ENCODE results near the gene RANBP1.

The RANBP1 gene

GRCh38 chr22:20154602-20155187 lies 38.8 kb downstream of the RANBP1 start:
- no peak for DNase-seq (ENCODE audit: extremely low read depth, low read depth)
- TF ChIP-seq, protein P1, sequence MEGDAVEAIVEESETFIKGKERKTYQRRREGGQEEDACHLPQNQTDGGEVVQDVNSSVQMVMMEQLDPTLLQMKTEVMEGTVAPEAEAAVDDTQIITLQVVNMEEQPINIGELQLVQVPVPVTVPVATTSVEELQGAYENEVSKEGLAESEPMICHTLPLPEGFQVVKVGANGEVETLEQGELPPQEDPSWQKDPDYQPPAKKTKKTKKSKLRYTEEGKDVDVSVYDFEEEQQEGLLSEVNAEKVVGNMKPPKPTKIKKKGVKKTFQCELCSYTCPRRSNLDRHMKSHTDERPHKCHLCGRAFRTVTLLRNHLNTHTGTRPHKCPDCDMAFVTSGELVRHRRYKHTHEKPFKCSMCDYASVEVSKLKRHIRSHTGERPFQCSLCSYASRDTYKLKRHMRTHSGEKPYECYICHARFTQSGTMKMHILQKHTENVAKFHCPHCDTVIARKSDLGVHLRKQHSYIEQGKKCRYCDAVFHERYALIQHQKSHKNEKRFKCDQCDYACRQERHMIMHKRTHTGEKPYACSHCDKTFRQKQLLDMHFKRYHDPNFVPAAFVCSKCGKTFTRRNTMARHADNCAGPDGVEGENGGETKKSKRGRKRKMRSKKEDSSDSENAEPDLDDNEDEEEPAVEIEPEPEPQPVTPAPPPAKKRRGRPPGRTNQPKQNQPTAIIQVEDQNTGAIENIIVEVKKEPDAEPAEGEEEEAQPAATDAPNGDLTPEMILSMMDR (IDR thresholded peaks at IDR 0.05; ENCODE audit: low read depth, low read length), result no peak; the same call in 1 of the 2 replicates

DNA sequence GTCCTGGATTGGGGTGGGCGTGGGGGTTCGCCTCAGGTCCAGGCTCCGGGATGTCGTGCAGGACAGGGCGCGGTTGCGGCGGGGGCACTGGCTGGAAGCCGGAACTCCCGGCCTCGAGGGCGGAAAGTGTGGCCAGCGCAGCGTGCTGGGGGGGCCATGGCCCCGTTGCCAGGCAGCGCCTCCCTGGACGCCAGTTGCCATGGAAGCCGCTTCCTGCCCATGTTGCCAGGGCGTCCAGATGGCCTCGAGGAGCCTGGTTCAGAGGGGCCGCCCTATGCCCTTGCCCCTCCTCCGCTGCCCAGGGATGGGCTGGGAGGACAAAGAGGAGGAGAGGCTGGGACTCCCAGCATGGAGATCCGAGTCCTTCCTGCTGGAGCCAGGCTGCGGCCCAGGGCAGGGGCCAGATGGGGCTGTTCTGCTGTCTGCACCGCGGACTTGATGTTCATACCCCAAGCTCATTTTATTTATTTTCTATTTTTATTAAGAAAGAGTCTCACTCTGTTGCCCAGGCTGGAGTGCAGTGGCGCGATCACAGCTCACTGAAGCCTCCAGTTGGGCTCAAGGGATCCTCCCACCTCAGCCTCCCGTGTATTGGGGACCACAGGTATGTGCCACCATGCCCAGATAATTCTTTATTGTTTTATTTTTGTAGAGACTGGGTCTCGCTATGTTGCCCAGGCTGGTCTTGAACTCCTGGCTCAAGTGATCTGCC lies 39.6 kb downstream of the RANBP1 start:
- peak; percentile 44 for DNase-seq (ENCODE audit: extremely low read depth, low read depth)

GRCh38 chr22:20156042-20156389 lies 40.1 kb downstream of the RANBP1 start:
- TF ChIP-seq, protein P1 (IDR thresholded peaks at IDR 0.05; ENCODE audit: low read depth, low read length), result no peak
- no peak for DNase-seq (ENCODE audit: extremely low read depth, low read depth)

More for the DNA sequence above, 39.6 kb downstream of the RANBP1 start:
- TF ChIP-seq, protein P1 (IDR thresholded peaks at IDR 0.05; ENCODE audit: low read depth, low read length), result no peak

- DNase-seq (ENCODE audit: extremely low read depth, low read depth), result peak; percentile 20
- TF ChIP-seq, protein P1 (IDR thresholded peaks at IDR 0.05; ENCODE audit: low read depth, low read length), result peak; percentile 97
Measured at GRCh38 chr22:20156611-20157429, 40.9 kb downstream of the RANBP1 start.

- no peak for DNase-seq (ENCODE audit: extremely low read depth, low read depth)
- TF ChIP-seq, protein P1 (IDR thresholded peaks at IDR 0.05; ENCODE audit: low read depth, low read length), result no peak
Measured at GRCh38 chr22:20157430-20158183, 41.7 kb downstream of the RANBP1 start.

- no peak for DNase-seq (ENCODE audit: extremely low read depth, low read depth)
- TF ChIP-seq, protein P1 (IDR thresholded peaks at IDR 0.05; ENCODE audit: low read depth, low read length), result no peak
Measured at GRCh38 chr22:20158391-20159036, 42.6 kb downstream of the RANBP1 start.
